Limb (tissue), 2 donors: ENCODE data around the gene NRF1.

ENCODE experiments used
- DNase-seq, 2 donors: peaks; one replicate each; pipeline ENCODE4 v3.0.0-alpha.2; 2016; ENCODE audit errors: extremely low spot score in 2 of 2

The NRF1 gene

GRCh38 chr7:129801882-129802281 lies 190.4 kb downstream of the NRF1 start:
- DNase-seq = no peak

- no peak for DNase-seq
These were observed 192.1 kb downstream of the NRF1 start for GRCh38 chr7:129803546-129804081.

- DNase-seq = no peak
These were observed 192.8 kb downstream of the NRF1 start for GRCh38 chr7:129804111-129804889.

GRCh38 chr7:129804890-129805719 lies 193.6 kb downstream of the NRF1 start:
- DNase-seq = no peak
